Right atrium auricular region (tissue), 2 donors: ENCODE measurements around the gene GAMT. TPM values are rescaled to one million over a fixed set of nuclear protein-coding genes. Genes with fewer than 3 reads are reported as not detected.

ENCODE experiments used
- DNase-seq: peaks from one replicate; pipeline ENCODE4 v3.0.0-alpha.2; 2019; ENCODE audit warnings: low spot score
- H3K27ac ChIP-seq, 2 donors: fragments of 200-600 bp; sonication (generic); 1 replicate in 1 of 2; 2 replicates in 1 of 2; pipeline ENCODE4 v1.5.1; 2016 to 2019
- H3K27me3 ChIP-seq, 2 donors: fragments of 200-600 bp; sonication (generic); one replicate each; pipeline versions ENCODE4 v1.5.1 to v1.6.0; 2017 to 2019
- H3K36me3 ChIP-seq: fragments of 200-600 bp; sonication (generic); one replicate; pipeline ENCODE4 v1.5.1; 2016
- H3K4me1 ChIP-seq, 2 donors: fragments of 200-600 bp; sonication (generic); one replicate each; pipeline versions ENCODE4 v1.5.1 to v1.6.0; 2017 to 2019
- H3K4me3 ChIP-seq, 2 donors: fragments of 200-600 bp; sonication (generic); 1 replicate in 1 of 2; 2 replicates in 1 of 2; pipeline ENCODE4 v1.5.1; 2017 to 2019; ENCODE audit warnings: mild to moderate bottlenecking in 1 of 2, moderate library complexity in 1 of 2
- H3K9me3 ChIP-seq, 2 donors: fragments of 200-600 bp; sonication (generic); one replicate each; pipeline ENCODE4 v1.5.1; 2019
- total RNA-seq, 2 donors: library from RNA; depleted of rRNA; stranded (reverse); fragments of >200 nt; gene quantifications; one replicate each; pipeline ENCODE4 v1.1.0, GENCODE V29; 2016
- TF ChIP-seq, protein P1 (sequence below), 2 donors: fragments of 200-600 bp; sonication (generic); IDR thresholded peaks; one replicate each; pipeline ENCODE4 v1.5.1; 2019; ENCODE audit warnings: antibody characterized with exemption in 2 of 2

The GAMT gene
- total RNA-seq, 2 donors from 2014 or later = 45.8 to 92.5 TPM

DNA sequence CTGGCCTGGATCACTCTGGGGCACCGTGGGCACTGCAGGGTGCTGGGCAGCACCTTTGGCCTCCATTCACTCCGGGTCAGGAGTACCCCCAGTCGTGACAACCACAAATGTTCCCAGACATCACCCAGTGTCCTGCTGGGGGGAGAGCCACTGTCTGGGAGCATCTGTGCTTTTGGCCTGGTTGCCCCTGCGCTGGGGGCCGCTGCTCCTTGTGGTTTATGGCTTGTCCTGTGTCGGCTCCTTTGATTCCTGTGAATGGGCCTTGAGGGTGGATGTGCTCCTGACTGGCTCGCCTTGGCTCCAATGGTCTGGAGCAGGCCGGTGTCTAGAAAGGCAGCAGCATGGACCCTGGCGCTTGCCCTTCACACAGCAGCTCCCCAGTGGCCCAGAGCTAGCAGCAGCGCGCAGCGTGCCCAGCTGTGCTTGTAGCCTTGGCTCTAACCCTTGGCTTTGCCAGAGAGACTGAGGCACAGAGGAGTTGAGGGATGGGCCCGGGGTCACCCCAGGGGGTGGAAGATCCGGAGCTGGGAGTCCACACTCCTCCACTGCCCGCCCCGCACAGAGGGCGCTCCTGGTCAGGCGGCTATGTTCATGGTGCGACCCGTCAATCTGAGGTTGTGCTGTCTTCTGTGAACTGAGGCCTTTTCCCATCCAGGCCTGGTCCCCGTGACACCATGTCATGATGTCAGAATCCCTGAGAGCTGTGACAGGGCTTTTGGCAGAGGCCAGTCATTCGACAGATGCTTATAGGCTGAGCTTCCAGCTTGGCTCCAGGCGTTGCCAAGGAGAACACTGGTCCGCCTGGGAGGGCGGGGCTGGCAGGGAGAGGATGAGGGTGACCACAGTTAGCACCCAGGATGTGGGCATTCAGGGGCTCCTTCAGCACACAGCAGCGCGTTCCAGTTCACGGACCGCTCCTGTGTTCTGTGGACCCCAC lies 10.2 kb upstream of the GAMT start:
- TF ChIP-seq, protein P1, sequence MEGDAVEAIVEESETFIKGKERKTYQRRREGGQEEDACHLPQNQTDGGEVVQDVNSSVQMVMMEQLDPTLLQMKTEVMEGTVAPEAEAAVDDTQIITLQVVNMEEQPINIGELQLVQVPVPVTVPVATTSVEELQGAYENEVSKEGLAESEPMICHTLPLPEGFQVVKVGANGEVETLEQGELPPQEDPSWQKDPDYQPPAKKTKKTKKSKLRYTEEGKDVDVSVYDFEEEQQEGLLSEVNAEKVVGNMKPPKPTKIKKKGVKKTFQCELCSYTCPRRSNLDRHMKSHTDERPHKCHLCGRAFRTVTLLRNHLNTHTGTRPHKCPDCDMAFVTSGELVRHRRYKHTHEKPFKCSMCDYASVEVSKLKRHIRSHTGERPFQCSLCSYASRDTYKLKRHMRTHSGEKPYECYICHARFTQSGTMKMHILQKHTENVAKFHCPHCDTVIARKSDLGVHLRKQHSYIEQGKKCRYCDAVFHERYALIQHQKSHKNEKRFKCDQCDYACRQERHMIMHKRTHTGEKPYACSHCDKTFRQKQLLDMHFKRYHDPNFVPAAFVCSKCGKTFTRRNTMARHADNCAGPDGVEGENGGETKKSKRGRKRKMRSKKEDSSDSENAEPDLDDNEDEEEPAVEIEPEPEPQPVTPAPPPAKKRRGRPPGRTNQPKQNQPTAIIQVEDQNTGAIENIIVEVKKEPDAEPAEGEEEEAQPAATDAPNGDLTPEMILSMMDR (IDR thresholded peaks at IDR 0.05) = no peak
- Histone ChIP-seq H3K4me1 (peaks cover 0 to 82% of the 10 kb centered on the region in 2 donors), H3K27me3 (no peaks in the 10 kb centered on the region), H3K27ac (peak overlapping the region; percentile 79 to 98), H3K9me3 (no peaks in the 10 kb centered on the region), H3K4me3 (no peak overlapping the region), H3K36me3 (peaks cover 5% of the 10 kb centered on the region)
- peak; percentile 87 for DNase-seq

DNA sequence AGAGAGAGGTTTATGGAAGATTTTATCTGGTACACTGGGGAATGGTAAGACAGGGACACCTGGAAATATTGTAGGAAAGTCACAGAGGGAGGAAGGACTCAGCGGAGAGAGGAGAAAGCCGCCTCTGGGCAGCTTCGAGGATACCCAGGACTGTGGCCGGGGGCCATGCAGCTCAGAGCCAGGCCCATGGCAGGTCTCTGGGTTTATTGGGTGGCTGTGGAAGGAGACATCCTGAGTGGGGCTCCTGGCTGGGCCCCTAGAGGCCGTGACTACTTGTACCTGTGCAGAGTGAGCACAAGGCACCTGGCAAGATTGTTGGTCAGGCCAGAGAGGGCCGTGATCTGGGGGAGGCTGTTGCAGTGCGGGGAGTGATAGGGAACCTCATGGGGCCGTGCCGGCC lies 9.4 kb upstream of the GAMT start:
- no peaks in the 10 kb centered on the region for H3K9me3 ChIP-seq
- H3K4me3 ChIP-seq = no peak overlapping the region
- TF ChIP-seq, protein P1 (IDR thresholded peaks at IDR 0.05) = no peak
- no peak for DNase-seq
- H3K4me1 ChIP-seq = peaks cover 0 to 76% of the 10 kb centered on the region in 2 donors
- peak overlapping the region; percentile 79 to 98 for H3K27ac ChIP-seq
- no peaks in the 10 kb centered on the region for H3K27me3 ChIP-seq
- H3K36me3 ChIP-seq = peaks cover 5% of the 10 kb centered on the region

DNA sequence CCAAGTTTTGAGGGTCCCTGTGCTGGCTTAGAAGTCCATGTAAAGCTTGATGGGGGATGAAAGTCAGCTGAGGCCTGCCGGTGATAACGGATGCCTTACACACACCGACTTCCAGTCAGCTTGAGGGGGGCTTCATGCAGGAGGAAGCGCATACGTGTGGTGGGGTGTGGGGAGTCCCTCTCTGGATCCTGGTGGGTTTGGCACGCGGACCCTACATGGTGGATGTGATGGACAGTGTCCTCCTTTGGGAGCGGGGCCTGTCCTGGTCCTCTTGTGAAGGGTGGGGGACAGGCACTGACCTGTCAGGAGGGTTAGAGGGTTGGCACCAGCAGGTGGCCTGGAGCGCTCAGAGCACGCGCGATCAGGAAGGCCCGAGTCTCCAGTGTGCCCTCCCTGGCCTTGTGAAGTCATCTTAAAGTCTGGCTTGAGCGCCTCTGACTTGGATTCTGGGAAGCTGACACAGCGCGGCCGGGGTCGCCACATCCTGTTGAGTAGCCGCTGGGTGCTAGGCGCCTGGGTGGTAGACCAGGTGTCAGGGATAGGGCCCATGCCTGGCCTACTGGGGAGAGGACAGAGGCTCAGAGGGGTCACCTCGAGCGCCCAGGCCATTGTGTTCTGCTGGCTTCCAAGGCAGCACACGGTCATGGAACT lies 8.9 kb upstream of the GAMT start:
- H3K4me3 ChIP-seq = peak overlapping the region in 1 of 2 donors; percentile 100
- DNase-seq = no peak
- peaks cover 5% of the 10 kb centered on the region for H3K36me3 ChIP-seq
- no peaks in the 10 kb centered on the region for H3K27me3 ChIP-seq
- H3K9me3 ChIP-seq = no peaks in the 10 kb centered on the region
- peaks cover 0 to 71% of the 10 kb centered on the region in 2 donors for H3K4me1 ChIP-seq
- TF ChIP-seq, protein P1 (IDR thresholded peaks at IDR 0.05) = no peak
- H3K27ac ChIP-seq = peak overlapping the region; percentile 79 to 98

DNA sequence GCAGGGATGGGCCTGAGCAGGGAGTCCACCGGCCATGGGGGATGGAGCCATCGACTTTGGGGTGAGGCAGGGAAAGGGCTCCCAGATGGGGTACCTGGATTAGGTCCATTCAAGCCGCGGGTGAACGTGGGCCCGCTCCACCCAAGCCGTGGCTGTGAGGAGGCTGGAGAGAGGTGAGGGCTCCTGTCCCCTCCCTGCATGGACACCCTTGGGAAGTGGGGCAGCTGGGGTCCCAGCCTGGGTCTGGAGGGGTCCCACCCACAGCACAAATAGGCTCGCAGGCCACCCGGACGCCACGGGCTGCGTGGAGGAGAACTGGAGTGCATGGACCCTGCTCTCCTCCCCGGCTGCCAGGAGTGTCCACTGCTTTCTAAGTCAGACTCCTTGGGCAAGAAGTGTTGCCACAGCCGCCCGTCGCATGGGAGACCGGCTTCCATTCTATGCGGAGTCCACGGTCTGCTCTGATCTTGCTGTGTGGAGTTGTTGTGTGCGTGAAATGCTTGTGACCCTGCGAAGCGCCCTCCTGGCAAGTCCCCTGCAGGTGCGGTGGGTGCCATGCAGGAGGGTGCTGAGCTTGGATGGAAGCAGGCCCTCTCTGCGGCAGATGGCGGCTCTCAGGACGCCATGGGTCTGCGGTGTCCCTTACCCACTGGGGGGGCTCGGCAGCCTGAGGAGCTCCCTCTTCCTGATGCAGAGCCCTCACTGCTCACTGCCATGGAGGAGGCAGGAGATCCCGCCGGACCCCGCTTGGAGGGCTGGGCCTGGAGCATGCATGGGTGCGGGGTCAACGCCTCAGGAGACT lies 8.1 kb upstream of the GAMT start:
- Histone ChIP-seq H3K36me3 (peaks cover 5% of the 10 kb centered on the region), H3K4me3 (peak overlapping the region; percentile 94 to 100), H3K27me3 (no peaks in the 10 kb centered on the region), H3K4me1 (peaks cover 0 to 62% of the 10 kb centered on the region in 2 donors), H3K9me3 (no peaks in the 10 kb centered on the region), H3K27ac (peak overlapping the region; percentile 97 to 98)
- TF ChIP-seq, protein P1 (IDR thresholded peaks at IDR 0.05) = no peak
- no peak for DNase-seq

DNA sequence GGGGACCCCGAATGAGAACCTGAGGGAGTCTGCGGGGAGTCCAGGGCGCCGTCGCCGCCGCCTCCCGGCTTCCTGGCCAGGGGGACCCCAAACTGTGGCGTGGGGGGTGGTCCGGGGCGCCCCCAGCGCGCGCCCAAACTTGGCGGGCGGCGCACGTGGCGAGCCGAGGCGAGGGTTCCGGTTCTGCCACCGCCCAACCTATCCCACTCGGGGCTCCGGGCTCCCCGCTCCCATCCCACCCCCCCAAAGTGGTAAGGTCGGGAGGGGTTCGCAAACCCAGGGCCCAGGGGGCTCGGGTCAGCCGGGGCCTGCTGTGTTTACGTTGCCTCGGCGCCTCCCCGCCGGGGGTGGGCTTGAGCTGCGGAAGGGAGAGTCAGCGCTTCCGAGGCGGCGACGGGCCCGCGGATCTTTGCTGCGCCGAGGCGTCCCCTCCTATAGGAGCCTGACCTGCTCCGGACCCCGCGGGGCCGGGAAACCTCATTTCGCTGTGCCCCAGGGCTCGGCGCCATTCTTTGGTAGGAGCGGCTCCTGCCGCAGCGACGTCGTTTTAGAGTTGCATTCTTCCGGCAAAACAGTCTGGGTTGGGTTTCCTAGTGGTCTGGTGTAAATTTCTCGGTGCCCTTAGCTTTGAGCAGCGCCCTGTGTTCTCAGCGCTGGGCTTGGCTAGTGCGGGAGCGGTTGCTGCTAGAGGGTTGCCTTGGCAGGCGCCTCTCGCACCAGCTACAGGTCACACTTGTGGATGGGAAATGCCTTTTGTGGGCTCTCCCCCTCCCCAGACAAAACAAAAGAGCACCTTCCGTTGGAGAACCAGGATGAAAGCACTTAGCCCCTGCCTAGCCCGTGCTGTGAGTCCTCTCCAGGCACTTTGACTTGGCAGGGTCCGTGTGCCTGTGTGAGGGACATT lies 7.2 kb upstream of the GAMT start:
- Histone ChIP-seq H3K36me3 (peaks cover 5% of the 10 kb centered on the region), H3K4me1 (peaks cover 0 to 56% of the 10 kb centered on the region in 2 donors), H3K27me3 (no peaks in the 10 kb centered on the region), H3K27ac (peak overlapping the region; percentile 97 to 98), H3K4me3 (peak overlapping the region; percentile 94 to 100), H3K9me3 (no peaks in the 10 kb centered on the region)
- TF ChIP-seq, protein P1 (IDR thresholded peaks at IDR 0.05) = no peak
- no peak for DNase-seq
